Heart left ventricle (tissue), 16 donors: Measurements from ENCODE around the gene KRT3. TPM values are rescaled to one million over a fixed set of nuclear protein-coding genes. Genes with fewer than 3 reads are reported as not detected.
"Not testable (repeated sequence)": the region's sequence is repeated elsewhere in the genome, so short reads cannot be mapped to it uniquely, and the experiment has no call there.

Experiments
- ATAC-seq, 4 donors: fragments of 200-7000 bp; cut with Tn5 transposase; one replicate each; pipeline ENCODE4 v1.9.1; 2020 to 2022; ENCODE audit warnings: moderate library complexity in 4 of 4, mild to moderate bottlenecking in 3 of 4, moderate number of reproducible peaks in 1 of 4
- DNase-seq, 5 donors: peaks; one replicate each; pipeline ENCODE4 v3.0.0-alpha.2; 2020
- H3K27ac ChIP-seq, 12 donors: fragments of 200-600 bp; sonication (generic) in 4 of 12; one replicate each; pipeline versions ENCODE4 v1.5.0 to v1.8.0; 2016 to 2022; ENCODE audit warnings: mild to moderate bottlenecking in 2 of 12
- H3K27me3 ChIP-seq, 9 donors: fragments of 200-600 bp; sonication (generic) in 2 of 9; one replicate each; pipeline versions ENCODE4 v1.5.1 to v1.8.0; 2016 to 2022; ENCODE audit warnings: mild to moderate bottlenecking in 3 of 9
- H3K36me3 ChIP-seq, 9 donors: fragments of 200-600 bp; sonication (generic) in 2 of 9; one replicate each; pipeline versions ENCODE4 v1.5.0 to v1.8.0; 2018 to 2022; ENCODE audit warnings: mild to moderate bottlenecking in 2 of 9
- H3K4me1 ChIP-seq, 12 donors: fragments of 200-600 bp; sonication (generic) in 4 of 12; one replicate each; pipeline versions ENCODE4 v1.5.0 to v1.8.0; 2016 to 2022; ENCODE audit warnings: mild to moderate bottlenecking in 3 of 12
- H3K4me3 ChIP-seq, 12 donors: fragments of 200-600 bp; sonication (generic) in 4 of 12; one replicate each; pipeline versions ENCODE4 v1.5.0 to v1.8.0; 2017 to 2022; ENCODE audit warnings: mild to moderate bottlenecking in 9 of 12, moderate library complexity in 4 of 12
- H3K9me3 ChIP-seq, 12 donors: fragments of 200-600 bp; sonication (generic) in 4 of 12; one replicate each; pipeline versions ENCODE4 v1.5.0 to v1.8.0; 2016 to 2022; ENCODE audit warnings: mild to moderate bottlenecking in 1 of 12
- POLR2A ChIP-seq, 2 donors: fragments of 450-650 bp; IDR thresholded peaks; one replicate each; pipeline ENCODE4 v1.6.1; 2017; ENCODE audit warnings: antibody characterized with exemption in 2 of 2, mild to moderate bottlenecking in 2 of 2, moderate library complexity in 2 of 2
- WGBS, 4 donors: extraction: QIAGEN DNeasy Blood & Tissue Kit in 2 of 4; methylation state at CpG; one replicate each; pipeline versions ENCODE4 v1.1.5 to v1.1.7; 2013 to 2018; 5-methylcytosine and 5-hydroxymethylcytosine counted together
- intact Hi-C, 10 donors: fragments of 100-400 bp; cut with DNase I; formaldehyde crosslinking; loops; one replicate each; pipeline versions ENCODE4 v1.11.1 to v1.14.2; 2022
- polyA plus RNA-seq, 2 donors: library from polyadenylated mRNA; stranded (reverse); fragments of 200-250 nt; gene quantifications; one replicate each; pipeline ENCODE4 v1.2.3, GENCODE V29; 2013
- total RNA-seq, 9 donors: library from RNA; depleted of rRNA in 2 of 9; stranded (reverse); fragments of >200 nt in 2 of 9; fragmentation: NEBNext Ultra II Directional in 3 of 9; extraction: Animal tissue kit (Norgen Biotek cat#: 25700) in 3 of 9; gene quantifications; one replicate each; pipeline versions ENCODE4 v1.1.0 to v1.2.4, GENCODE V29; 2016 to 2023
- TF ChIP-seq, protein P1 (sequence below), 12 donors: fragments of 200-600 bp; sonication (generic) in 4 of 12; IDR thresholded peaks; one replicate each; pipeline versions ENCODE4 v1.5.0 to v1.8.0; 2018 to 2022; ENCODE audit warnings: antibody characterized with exemption in 12 of 12, mild to moderate bottlenecking in 5 of 12
- donor health status: ischemic (EF 13 %, LVEDD 7.1; RV severe dilation, severe dysfunction).
- donor health status: healthy with polysubstance abuse.
- donor health status: DM: no; HTN: yes; CAD: no.
- donor health status: DM: no; HTN: no; CAD: no.
- donor health status: ischemic (EF 25% LVEDD 6.9; RV normal size, moderate dysfunction).
- donor health status: ischemic (EF 25% LVEDD 5.7; RV mildly dilated, moderate dysfunction).
- donor health status: healthy.
- donor health status: DM: yes; HTN: yes; CAD: no.
- donor health status: ischemic (EF 35%, LVEDD 5.7; RV mildly dilated, moderate dysfunction).
- donor health status: nonischemic (EF 11% LVEDD 7.7; RV severe dilation, severe dysfunction).
- donor health status: DM: yes; HTN: yes; CAD: no.
- donor health status: PGD.
- donor health status: ischemic (EF 29% LVEDD 5.4; RV normal size, mild dysfunction).
- donor health status: nonischemic (EF 23%, LVEDD 6.1; RV moderate dilation, normal function).

The KRT3 gene
- total and polyA plus RNA-seq, 11 donors: not detected

DNA sequence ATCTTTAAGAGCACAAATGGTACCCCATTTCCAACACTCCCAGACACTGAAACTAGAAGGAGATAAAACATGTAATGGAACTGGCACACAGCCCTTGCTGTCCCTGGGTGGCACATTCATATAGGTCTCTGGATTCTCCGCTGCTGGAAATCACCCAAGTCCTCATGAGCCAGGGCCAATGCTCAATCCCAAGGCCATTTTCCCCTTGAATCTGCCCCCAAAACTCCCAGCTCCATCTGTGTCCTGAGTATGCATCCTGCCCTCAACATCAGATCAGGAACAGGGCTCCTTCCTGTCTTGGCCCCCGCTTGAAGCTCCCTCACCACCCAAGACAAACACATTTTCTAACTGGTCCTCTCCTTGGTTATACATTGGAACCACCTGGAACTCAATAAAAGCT lies 43.4 kb downstream of the KRT3 start:
- Histone ChIP-seq H3K4me1 (no peaks in the 10 kb centered on the region), H3K27ac (no peak overlapping the region), H3K9me3 (no peaks in the 10 kb centered on the region), H3K4me3 (no peak overlapping the region), H3K36me3 (no peaks in the 10 kb centered on the region), H3K27me3 (peaks cover 0 to 18% (median 7%) of the 10 kb centered on the region in 9 donors)
- ATAC-seq (no peak), DNase-seq (no peak)
- intact Hi-C loops: no loop called here
- TF ChIP-seq POLR2A (IDR thresholded peaks at IDR 0.05): no peak
- TF ChIP-seq, protein P1, sequence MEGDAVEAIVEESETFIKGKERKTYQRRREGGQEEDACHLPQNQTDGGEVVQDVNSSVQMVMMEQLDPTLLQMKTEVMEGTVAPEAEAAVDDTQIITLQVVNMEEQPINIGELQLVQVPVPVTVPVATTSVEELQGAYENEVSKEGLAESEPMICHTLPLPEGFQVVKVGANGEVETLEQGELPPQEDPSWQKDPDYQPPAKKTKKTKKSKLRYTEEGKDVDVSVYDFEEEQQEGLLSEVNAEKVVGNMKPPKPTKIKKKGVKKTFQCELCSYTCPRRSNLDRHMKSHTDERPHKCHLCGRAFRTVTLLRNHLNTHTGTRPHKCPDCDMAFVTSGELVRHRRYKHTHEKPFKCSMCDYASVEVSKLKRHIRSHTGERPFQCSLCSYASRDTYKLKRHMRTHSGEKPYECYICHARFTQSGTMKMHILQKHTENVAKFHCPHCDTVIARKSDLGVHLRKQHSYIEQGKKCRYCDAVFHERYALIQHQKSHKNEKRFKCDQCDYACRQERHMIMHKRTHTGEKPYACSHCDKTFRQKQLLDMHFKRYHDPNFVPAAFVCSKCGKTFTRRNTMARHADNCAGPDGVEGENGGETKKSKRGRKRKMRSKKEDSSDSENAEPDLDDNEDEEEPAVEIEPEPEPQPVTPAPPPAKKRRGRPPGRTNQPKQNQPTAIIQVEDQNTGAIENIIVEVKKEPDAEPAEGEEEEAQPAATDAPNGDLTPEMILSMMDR (IDR thresholded peaks at IDR 0.05): no peak
- 77 to 83% (median 78%) methylated on average over 2 of the region's 2 CpGs for WGBS, 4 donors

DNA sequence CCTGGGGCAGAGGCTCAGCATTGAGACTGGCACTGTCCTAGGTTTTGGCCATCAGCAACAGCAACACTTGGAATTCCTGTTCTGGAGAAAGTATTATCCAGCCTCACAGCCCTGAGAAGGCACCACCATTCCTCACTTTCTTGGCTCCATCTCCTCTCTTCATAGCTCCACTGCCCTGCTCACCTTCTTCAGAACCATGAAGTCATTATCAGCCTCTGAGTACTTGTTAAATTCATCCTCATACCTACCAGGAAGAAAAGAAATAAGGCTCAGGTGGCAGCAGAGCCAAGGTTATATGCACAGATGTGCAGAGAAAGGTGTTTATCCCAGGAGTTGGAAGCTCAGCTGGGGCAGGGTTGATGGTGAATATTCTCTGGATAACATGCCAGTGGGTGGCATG lies 44.1 kb downstream of the KRT3 start:
- Histone ChIP-seq H3K27ac (no peak overlapping the region), H3K36me3 (no peaks in the 10 kb centered on the region), H3K27me3 (peaks cover 0 to 22% (median 5%) of the 10 kb centered on the region in 9 donors), H3K4me1 (no peaks in the 10 kb centered on the region), H3K9me3 (no peaks in the 10 kb centered on the region), H3K4me3 (no peak overlapping the region)
- DNase-seq (no peak), ATAC-seq (no peak)
- intact Hi-C loops: no loop called here
- TF ChIP-seq, protein P1 (IDR thresholded peaks at IDR 0.05): no peak
- no peak for TF ChIP-seq POLR2A (IDR thresholded peaks at IDR 0.05)

DNA sequence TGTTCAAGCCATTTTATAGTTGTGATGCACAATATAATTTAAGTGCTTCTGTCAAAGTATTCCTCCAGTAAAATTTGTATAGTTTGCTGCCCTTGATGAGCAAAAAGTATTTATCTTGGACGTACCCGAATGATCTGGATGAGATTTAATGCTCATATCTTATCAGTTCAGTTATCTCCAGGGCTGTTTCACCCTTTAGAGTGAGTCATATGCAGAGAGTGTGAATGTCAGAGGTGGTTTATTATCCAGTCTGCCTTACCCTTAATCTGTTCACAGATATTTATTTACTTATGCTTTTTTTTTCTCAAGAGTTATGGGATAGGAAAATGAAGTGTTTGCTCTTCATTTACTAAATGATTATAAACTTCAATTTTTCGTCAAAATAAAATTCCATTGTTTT lies 45.4 kb downstream of the KRT3 start:
- peaks cover 0 to 28% (median 4%) of the 10 kb centered on the region in 9 donors for H3K27me3 ChIP-seq
- intact Hi-C loops, H3K27ac ChIP-seq, H3K4me3 ChIP-seq, H3K36me3 ChIP-seq, H3K9me3 ChIP-seq, DNase-seq, ATAC-seq, H3K4me1 ChIP-seq: not testable (repeated sequence)
- WGBS, 4 donors: 50 to 55% (median 53%) methylated on average over 3 of the region's 3 CpGs

DNA sequence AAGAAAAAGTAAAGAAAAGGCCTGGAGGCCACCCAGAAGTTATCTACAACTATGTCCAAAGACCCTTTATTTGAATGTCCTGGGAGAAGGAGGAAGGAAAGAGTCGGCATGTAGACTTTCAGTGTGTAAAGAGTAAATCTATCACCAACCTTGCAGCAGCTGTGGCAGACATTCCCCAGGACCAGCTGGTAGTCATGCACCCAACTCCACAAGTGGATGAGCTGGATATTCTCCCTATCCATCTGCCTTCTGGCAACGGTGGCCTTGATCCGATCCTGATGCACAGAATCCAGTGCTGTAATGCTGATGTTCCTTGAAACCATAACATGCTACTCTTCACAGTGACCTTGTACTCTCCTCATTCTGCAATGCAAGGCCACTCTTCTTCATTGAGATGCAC lies 46.1 kb downstream of the KRT3 start:
- H3K27ac ChIP-seq: no peak overlapping the region
- H3K4me1 ChIP-seq: no peaks in the 10 kb centered on the region
- H3K9me3 ChIP-seq: no peaks in the 10 kb centered on the region
- 69 to 76% (median 71%) methylated on average over 3 of the region's 3 CpGs for WGBS, 4 donors
- intact Hi-C loops: no loop called here
- peaks cover 0 to 28% (median 4%) of the 10 kb centered on the region in 9 donors for H3K27me3 ChIP-seq
- no peaks in the 10 kb centered on the region for H3K36me3 ChIP-seq
- ATAC-seq (no peak), DNase-seq (no peak)
- H3K4me3 ChIP-seq: no peak overlapping the region
- TF ChIP-seq, protein P1 (IDR thresholded peaks at IDR 0.05): no peak
- TF ChIP-seq POLR2A (IDR thresholded peaks at IDR 0.05): no peak

DNA sequence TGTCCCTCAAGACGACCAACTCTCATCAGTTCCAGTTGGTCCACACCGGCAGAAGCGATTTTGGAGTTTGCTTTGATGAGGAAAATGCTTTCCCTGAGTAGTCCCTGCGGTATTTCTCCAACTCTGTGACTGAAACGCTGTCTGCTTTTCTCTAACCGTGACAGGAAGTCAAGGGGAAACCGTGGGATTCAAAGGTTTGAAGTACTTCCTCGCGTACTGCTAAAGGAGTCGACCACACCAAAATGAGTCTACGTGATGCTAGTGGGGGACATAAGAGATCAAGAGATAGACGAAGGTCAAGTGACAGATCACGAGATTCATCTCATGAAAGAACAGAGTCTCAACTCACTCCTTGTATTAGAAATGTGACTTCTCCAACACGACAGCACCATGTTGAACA lies 47.3 kb downstream of the KRT3 start:
- ATAC-seq: no peak
- Histone ChIP-seq H3K27ac (no peak overlapping the region), H3K27me3 (peaks cover 0 to 21% (median 4%) of the 10 kb centered on the region in 9 donors), H3K4me3 (no peak overlapping the region), H3K36me3 (no peaks in the 10 kb centered on the region), H3K4me1 (no peaks in the 10 kb centered on the region), H3K9me3 (no peaks in the 10 kb centered on the region)
- intact Hi-C loops: no loop called here
- DNase-seq: no peak
- 61 to 69% (median 64%) methylated on average over 14 of the region's 14 CpGs for WGBS, 4 donors
- TF ChIP-seq POLR2A (IDR thresholded peaks at IDR 0.05): no peak
- TF ChIP-seq, protein P1 (IDR thresholded peaks at IDR 0.05): no peak
